ENCODE data around the gene FAM90A1.
A peak's percentile ranks its signal among the peaks of the same experiment; 100 is the strongest.
"Not testable (repeated sequence)": the region's sequence is repeated elsewhere in the genome, so short reads cannot be mapped to it uniquely, and the experiment has no call there.

Gene FAM90A1

GRCh38 chr12:8183346-8183745, 44.1 kb downstream of the FAM90A1 start:
- H4K20me1 ChIP-seq (ENCODE audit: insufficient read depth), result not testable (repeated sequence)

GRCh38 chr12:8182923-8183322, 44.5 kb downstream of the FAM90A1 start:
- H3K4me2 ChIP-seq, result not testable (repeated sequence)

More at GRCh38 chr12:8183346-8183745, 44.1 kb downstream of the FAM90A1 start:
- not testable (repeated sequence) for H3K4me1 ChIP-seq (ENCODE audit: low read depth, poor library complexity, severe bottlenecking); H3K4me2 ChIP-seq; H3K27me3 ChIP-seq (ENCODE audit: insufficient read depth, low read depth); H3K79me2 ChIP-seq (ENCODE audit: insufficient read depth, low read depth); H2AFZ ChIP-seq (ENCODE audit: low read depth); H3K27ac ChIP-seq; H3K36me3 ChIP-seq (ENCODE audit: insufficient read depth); H3K9ac ChIP-seq; H3K4me3 ChIP-seq (IDR thresholded peaks at IDR 0.05; ENCODE audit: insufficient read depth, low read depth, low read length)

GRCh38 chr12:8181271-8181670, 46.1 kb downstream of the FAM90A1 start:
- H2AFZ ChIP-seq (ENCODE audit: low read depth); H3K9ac ChIP-seq; H3K4me1 ChIP-seq (ENCODE audit: low read depth, poor library complexity, severe bottlenecking); H3K4me3 ChIP-seq (IDR thresholded peaks at IDR 0.05; ENCODE audit: insufficient read depth, low read depth, low read length); H4K20me1 ChIP-seq (ENCODE audit: insufficient read depth); H3K36me3 ChIP-seq (ENCODE audit: insufficient read depth); H3K27me3 ChIP-seq (ENCODE audit: insufficient read depth, low read depth); H3K4me2 ChIP-seq; H3K79me2 ChIP-seq (ENCODE audit: insufficient read depth, low read depth); H3K27ac ChIP-seq: not testable (repeated sequence)

More at GRCh38 chr12:8182923-8183322, 44.5 kb downstream of the FAM90A1 start:
- H2AFZ ChIP-seq (ENCODE audit: low read depth); H3K27ac ChIP-seq; H3K79me2 ChIP-seq (ENCODE audit: insufficient read depth, low read depth); H4K20me1 ChIP-seq (ENCODE audit: insufficient read depth); H3K27me3 ChIP-seq (ENCODE audit: insufficient read depth, low read depth); H3K4me3 ChIP-seq (IDR thresholded peaks at IDR 0.05; ENCODE audit: insufficient read depth, low read depth, low read length); H3K4me1 ChIP-seq (ENCODE audit: low read depth, poor library complexity, severe bottlenecking); H3K9ac ChIP-seq; H3K36me3 ChIP-seq (ENCODE audit: insufficient read depth): not testable (repeated sequence)

GRCh38 chr12:8179989-8180585, 47.3 kb downstream of the FAM90A1 start:
- H3K27ac ChIP-seq, result not testable (repeated sequence)
- TF ChIP-seq CTCF (conservative IDR thresholded peaks at IDR 0.05; ENCODE audit: low read depth, low read length), result peak; percentile 59

GRCh38 chr12:8172911-8173310, 54.5 kb downstream of the FAM90A1 start:
- not testable (repeated sequence) for H3K27ac ChIP-seq; H2AFZ ChIP-seq (ENCODE audit: low read depth); H3K79me2 ChIP-seq (ENCODE audit: insufficient read depth, low read depth); H3K36me3 ChIP-seq (ENCODE audit: insufficient read depth); H4K20me1 ChIP-seq (ENCODE audit: insufficient read depth); H3K4me1 ChIP-seq (ENCODE audit: low read depth, poor library complexity, severe bottlenecking); H3K4me2 ChIP-seq; H3K27me3 ChIP-seq (ENCODE audit: insufficient read depth, low read depth); H3K4me3 ChIP-seq (IDR thresholded peaks at IDR 0.05; ENCODE audit: insufficient read depth, low read depth, low read length); H3K9ac ChIP-seq

More at GRCh38 chr12:8179989-8180585, 47.3 kb downstream of the FAM90A1 start:
- H3K79me2 ChIP-seq (ENCODE audit: insufficient read depth, low read depth); H4K20me1 ChIP-seq (ENCODE audit: insufficient read depth); H3K4me1 ChIP-seq (ENCODE audit: low read depth, poor library complexity, severe bottlenecking); H3K27me3 ChIP-seq (ENCODE audit: insufficient read depth, low read depth); H3K4me3 ChIP-seq (IDR thresholded peaks at IDR 0.05; ENCODE audit: insufficient read depth, low read depth, low read length); H3K36me3 ChIP-seq (ENCODE audit: insufficient read depth): not testable (repeated sequence)
- H2AFZ ChIP-seq (ENCODE audit: low read depth), result peak overlapping the region; percentile 69
- H3K9ac ChIP-seq, result peak overlapping the region; percentile 47; the same call in 1 of the 2 replicates
- peak overlapping the region; percentile 29; the same call in 1 of the 2 replicates for H3K4me2 ChIP-seq
